Activated T-cell treated with anti-CD3 and anti-CD28 coated beads, Interleukin-2, amount 50 U/mL, for 1 hour (primary cell): ENCODE data around the gene THAP10.
"Not testable (repeated sequence)": the region's sequence is repeated elsewhere in the genome, so short reads cannot be mapped to it uniquely, and the experiment has no call there.

Source experiments
- DNase-seq: peaks from one replicate; pipeline ENCODE4 v3.0.0-alpha.2; 2020

Gene THAP10

GRCh38 chr15:70892002-70892911 lies at the start of gene THAP10, which contains the start of gene LRRC49:
Gene THAP10 (minus strand): TSS chr15:70892433. CDS start chr15:70892272, 161 bp downstream.
Gene LRRC49 (plus strand): TSS chr15:70892826. CDS start chr15:70892895, 69 bp downstream.
- peak; percentile 17 for DNase-seq

DNA sequence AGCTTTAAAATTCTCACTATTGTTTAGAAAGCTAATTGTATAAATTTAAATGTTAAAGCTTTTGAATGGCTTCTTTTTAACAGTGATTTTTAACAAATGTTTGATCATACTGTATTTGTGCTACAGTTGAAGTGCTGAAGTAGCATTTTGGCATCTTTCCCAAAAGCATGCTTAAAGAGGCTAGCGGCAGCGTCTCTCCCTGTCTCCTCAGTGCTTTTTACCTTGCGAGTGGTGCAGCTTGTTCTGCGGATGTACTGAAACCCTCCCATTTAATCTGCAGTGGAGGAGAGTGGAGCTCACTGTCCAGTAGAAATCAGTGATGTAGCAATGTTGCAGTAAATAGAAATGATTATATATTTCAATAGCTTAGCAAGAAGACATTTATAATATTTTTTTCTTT lies 44.1 kb upstream of the THAP10 start:
- no peak for DNase-seq

- no peak for DNase-seq
These were observed 43.4 kb upstream of the THAP10 start for GRCh38 chr15:70935631-70936030.

GRCh38 chr15:70933411-70933810 lies 41.2 kb upstream of the THAP10 start:
- DNase-seq, result no peak

GRCh38 chr15:70932397-70932796 lies 40.2 kb upstream of the THAP10 start:
- no peak for DNase-seq

DNA sequence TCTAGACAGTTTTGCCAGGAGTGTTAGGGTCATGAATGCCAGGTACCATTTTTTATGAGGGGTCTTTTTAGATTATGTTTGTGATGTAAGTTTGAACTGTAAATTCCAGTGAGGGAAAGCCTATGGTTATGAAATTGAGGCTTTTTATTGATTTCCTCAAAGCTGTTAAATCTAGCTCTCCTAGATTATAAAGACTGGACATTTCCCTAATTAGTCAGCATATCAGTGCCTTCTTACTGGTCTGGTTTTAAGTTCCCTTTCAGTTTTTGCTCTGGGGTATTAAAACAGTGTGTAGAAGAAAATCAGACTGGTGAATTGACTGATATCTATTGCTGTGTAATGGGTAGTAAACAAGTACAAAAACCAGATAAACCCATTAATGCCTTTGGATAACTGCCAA lies 39.6 kb upstream of the THAP10 start:
- no peak for DNase-seq

DNA sequence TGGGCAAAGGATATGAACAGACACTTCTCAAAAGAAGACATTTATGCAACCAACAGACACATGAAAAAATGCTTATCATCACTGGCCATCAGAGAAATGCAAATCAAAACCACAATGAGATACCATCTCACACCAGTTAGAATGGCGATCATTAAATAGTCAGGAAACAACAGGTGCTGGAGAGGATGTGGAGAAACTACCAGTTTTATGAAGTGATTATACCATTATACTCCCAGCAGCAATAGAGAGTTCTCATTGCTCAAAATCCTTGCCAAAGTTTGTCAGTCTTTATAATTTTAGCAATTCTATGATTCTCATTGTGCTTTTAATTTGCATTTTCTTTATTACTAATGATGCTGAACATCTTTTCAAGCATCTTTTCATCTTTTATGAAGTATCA lies 34.7 kb upstream of the THAP10 start:
- DNase-seq, result not testable (repeated sequence)

DNA sequence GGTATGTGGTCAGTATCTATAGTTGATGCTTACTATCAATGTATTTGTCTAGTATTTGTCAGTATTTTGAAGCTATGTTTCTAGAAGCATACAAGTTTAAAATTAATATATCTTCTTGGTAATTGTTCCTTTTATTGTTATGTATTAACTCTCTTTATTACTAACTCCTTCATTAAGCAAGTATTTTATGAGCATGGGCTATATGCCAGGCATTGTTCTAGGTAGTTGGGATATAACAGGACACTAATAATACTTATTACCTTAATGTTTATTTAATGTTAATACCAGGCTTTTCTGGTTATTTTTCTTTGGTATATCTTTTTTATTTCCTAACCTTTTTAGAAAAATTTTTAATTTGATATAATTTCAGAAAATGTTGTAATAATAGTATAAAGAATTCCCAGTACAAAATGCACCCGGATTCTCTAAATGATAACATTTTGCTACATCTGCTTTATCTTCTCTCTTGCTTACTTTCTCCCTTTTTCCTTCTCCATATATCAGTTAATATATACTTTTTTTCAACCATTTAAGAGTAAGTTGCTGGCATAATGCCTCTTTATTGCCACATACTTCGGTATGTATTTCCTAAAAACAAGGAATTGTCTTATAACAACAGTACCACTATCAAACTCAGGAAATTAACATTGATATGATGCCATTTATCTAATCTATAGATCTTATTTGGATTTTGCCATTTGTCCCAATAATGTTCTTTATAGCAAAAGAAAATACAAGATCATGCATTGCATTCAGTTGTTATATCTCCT lies 31.3 kb upstream of the THAP10 start:
- no peak for DNase-seq

- DNase-seq, result no peak
These were observed 29.9 kb upstream of the THAP10 start for GRCh38 chr15:70922119-70922518.

DNA sequence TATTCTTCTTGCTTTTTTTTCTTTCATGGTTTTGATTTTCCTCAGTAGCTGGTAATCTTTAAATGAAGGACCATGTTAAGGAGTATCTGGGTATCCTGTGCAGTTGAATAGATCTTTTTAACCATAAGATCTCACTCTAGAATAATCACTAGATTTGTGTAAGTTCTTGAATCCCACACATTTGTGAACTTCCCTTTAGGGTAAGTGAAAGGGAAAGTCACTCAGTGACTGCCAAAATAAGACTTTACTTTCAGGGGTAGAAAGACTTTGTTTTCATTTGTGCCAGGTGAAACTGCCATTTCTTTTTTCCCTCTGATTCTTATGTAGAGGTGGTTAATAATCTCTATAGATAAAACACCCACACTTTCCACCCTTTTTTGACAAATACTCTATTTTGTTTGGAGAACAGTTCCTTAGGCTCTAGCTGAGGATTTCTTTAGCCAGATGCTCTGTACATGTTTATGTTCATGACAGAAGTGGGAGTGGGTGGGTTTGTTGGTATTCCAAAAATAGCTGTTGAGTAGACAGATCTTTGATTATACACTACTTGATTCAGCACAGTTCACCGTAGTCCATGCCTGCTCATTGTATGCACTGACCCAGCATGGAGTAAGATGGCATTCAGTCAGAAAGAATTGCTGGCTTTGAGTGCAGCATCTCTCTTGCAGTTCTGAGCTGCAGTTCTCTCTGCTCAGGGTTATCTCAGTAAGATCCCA lies 28.9 kb upstream of the THAP10 start:
- no peak for DNase-seq

DNA sequence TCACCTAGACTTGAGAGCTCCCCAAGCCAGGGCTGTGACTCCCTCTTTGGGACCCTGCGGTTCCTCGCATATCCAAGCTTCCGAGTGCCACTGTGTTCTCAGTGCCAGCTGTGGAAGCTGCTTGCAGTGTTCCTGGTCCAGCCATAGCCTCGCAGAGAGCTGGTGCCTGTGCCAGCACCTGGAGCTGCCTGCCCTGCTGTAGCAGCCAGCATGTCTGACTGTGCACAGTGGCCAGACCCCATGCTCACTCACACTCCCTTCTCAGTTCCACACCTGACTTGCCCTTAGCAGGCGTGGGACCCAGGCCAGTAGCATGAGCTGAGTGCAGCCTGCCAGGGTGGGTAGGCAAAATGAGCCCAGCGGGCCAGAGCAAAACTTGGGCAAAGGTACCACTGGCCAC lies 25.7 kb upstream of the THAP10 start:
- DNase-seq, result no peak

DNA sequence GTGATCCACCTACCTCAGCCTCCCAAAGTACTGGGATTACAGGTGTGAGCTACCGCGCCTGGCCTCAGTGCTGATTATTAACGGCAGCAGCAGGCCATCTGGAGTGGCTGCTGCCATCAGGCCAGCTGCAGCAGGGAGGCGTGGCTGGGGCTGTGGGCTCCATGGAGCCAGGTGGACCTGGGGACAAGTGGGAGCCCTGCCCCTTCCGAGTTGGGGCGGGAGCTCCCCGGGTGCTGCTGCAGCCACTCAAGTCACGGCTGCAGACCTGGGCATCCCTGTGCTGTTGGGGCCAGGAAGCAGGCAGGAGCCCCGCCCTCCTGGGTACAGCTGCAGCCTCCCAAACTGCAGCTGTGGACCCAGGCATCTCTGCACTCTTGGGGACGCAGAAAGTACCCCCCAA lies 24.3 kb upstream of the THAP10 start:
- no peak for DNase-seq

GRCh38 chr15:70912187-70912586 lies 20.0 kb upstream of the THAP10 start:
- DNase-seq, result no peak

GRCh38 chr15:70910958-70911357 lies 18.7 kb upstream of the THAP10 start:
- no peak for DNase-seq

DNA sequence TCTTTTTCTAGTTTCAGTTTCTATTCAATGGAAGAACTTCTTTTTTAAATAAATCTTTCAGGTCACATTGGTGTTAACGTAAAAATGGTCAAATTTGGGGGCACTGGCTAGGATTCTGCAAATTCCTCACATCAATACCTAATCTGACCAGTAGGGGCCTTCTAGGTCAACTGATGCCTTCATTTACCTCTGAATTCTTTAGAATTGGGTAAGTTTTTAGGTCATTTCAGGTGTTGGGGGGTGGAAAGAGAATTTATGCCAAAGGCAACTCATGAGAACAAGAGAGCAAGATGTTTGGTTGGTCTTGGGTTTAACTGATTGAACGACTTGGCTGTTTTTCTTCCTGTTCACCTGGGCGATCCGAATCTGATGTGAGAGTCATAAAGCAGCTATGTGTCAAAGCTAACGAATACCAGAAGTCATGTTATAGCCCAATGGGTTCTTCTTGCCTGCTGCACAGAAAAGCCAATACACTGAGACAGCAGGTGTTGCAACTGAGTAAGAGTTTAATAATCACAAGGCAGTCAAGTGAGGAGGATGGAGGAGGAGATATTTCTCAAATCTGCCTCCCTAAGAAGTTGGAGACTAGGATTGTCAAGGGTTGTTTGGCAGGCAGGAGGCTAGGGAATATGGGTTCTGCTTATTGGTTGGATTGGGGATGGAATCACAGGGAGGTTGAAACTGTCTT lies 15.7 kb upstream of the THAP10 start:
- no peak for DNase-seq

- DNase-seq, result no peak
These were observed 14.6 kb upstream of the THAP10 start for GRCh38 chr15:70906842-70907241.

- no peak for DNase-seq
These were observed 9.9 kb upstream of the THAP10 start for GRCh38 chr15:70902107-70902506.

DNA sequence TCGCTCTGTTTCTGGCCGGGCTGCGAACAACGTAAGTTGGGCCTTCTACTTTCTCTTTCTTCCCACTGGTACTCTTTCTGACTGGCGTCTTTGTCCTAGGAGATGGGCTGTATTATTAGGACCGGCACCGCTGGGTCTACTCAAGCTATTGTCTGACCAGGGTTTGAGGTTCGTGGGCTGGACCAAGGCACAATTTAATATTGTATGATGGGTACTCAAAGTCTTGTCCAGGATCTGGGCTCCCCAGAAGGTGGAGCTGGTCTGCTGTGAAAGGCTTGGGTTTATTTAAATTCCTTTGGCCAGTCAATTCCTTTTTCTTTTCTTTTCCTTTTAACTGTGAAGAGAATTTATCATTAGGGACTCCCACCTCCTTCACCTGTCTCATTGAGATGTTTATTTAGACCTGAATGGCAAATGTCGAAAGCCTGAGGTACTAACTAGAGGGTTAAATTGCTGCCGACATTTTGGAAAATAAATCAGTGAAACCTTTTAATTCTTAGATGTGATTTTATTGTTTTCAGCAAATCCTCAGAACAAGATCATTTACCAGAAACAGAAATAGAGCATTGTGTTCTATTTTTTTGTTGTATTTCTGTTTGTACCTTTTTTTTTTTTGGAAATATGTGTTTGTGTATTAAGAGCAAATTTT lies 803 bp upstream of the THAP10 start:
- DNase-seq, result no peak

DNA sequence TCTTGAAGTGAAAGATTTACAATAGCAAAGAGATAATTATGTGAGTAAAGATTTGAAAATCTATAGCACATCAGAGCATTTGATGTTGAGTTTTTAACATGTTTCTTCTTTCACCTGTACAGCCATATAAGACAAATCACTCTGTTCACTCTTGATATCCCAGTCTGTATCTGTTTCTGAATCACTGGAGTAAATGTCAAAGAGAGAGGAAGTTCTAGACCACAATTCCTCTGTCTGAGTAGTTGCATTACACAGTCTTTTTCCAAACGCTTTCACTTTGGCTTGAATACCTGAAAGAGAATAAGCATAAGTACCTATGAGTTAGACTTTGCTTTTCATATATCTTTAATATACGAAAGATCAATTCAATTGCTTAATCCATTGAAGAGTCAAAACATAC lies 9.9 kb downstream of the THAP10 start:
- no peak for DNase-seq

DNA sequence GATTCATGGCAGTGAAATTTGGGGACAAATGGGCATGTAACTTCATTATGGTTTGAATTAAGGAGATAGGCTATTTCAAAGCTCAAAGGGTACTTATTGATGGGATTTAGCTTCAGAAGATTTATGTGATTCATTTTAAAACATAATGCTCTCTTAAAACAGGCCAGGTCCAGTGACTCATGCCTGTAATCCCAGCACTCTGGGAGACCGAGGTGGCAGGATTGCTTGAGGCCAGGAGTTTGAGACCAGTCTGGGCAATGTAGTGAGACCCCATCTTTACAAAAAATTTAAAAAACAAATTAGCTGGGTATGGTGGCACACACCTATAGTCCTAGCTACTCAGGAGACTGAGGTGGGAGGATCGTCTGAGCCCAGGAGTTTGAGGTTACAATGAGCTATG lies 11.5 kb downstream of the THAP10 start:
- no peak for DNase-seq

GRCh38 chr15:70879401-70879800 lies 12.8 kb downstream of the THAP10 start:
- no peak for DNase-seq

- DNase-seq, result no peak
These were observed 15.6 kb downstream of the THAP10 start for GRCh38 chr15:70876683-70877082.
